HepG2 (cell line): ENCODE results near the gene JPH4. TPM values are rescaled to one million over a fixed set of nuclear protein-coding genes. Genes with fewer than 3 reads are reported as not detected.

ENCODE experiments used
- ATAC-seq: fragments of 200-7000 bp; cut with Tn5 transposase; 3 replicates; pipeline ENCODE4 v1.9.1; 2020; ENCODE audit warnings: mild to moderate bottlenecking, moderate library complexity
- BruUV-seq: library from RNA; stranded (reverse); fragments of 400-500 nt; replicated peaks from 2 replicates; lab custom pipeline; 2021; lab: Mats Ljungman, UMichigan
- CTCF ChIA-PET: fragments of 300-600 bp; formaldehyde crosslinking; extraction: SDS; loops from one replicate; lab custom pipeline; 2021; ENCODE audit warnings: low total read pairs, inconsistent platforms, low intra/inter-chr PET ratio; lab: Yijun Ruan, JAX
- POLR2A ChIA-PET: fragments of 350-600 bp; sonication (Branson Sonifier 250); formaldehyde crosslinking; loops from one replicate; lab custom pipeline; 2020; ENCODE audit warnings: antibody characterized with exemption, inconsistent platforms; lab: Yijun Ruan, JAX
- DNase-seq: peaks from one replicate; pipeline ENCODE4 v3.0.0-alpha.2; 2015; ENCODE audit warnings: low spot score
- FAIRE-seq: peaks from 3 replicates; lab custom pipeline; 2011; peaks lifted over from hg19 to GRCh38; lab: Jason Lieb, UNC
- H2AFZ ChIP-seq: one replicate; pipeline ENCODE4 v1.6.1; 2011; ENCODE audit warnings: low read length, inconsistent platforms
- H3K27ac ChIP-seq: fragments of 300-600 bp; 3 replicates; pipeline ENCODE4 v1.8.0; 2011; ENCODE audit warnings: mixed run types, mild to moderate bottlenecking, mixed read lengths, low read length, inconsistent platforms; ENCODE audit not compliant: insufficient read depth; ENCODE audit errors: extremely low read length
- H3K27me3 ChIP-seq, 2 experiments: fragments of 200-600 bp in 1 of 2; 2 replicates in 1 of 2; 3 replicates in 1 of 2; pipeline versions ENCODE4 v1.6.0 to v1.8.0; 2011; ENCODE audit warnings: low read length in 2 of 2, mild to moderate bottlenecking in 2 of 2, moderate library complexity in 2 of 2, inconsistent platforms in 1 of 2; ENCODE audit not compliant: insufficient read depth in 2 of 2, control insufficient read depth in 1 of 2
- H3K36me3 ChIP-seq, 2 experiments: fragments of 200-600 bp in 1 of 2; replicated peaks in 1 of 2; 2 replicates in 1 of 2; 3 replicates in 1 of 2; pipeline versions ENCODE4 v1.5.1 to v1.8.0; 2011; ENCODE audit warnings: low read length in 2 of 2, inconsistent platforms in 1 of 2; ENCODE audit not compliant: insufficient read depth in 2 of 2, control insufficient read depth in 1 of 2
- H3K4me1 ChIP-seq: 2 replicates; pipeline ENCODE4 v1.5.1; 2012; ENCODE audit warnings: low read length, inconsistent platforms; ENCODE audit not compliant: insufficient read depth
- H3K4me2 ChIP-seq: 2 replicates; pipeline ENCODE4 v1.6.0; 2011; ENCODE audit warnings: low read depth, low read length, inconsistent platforms
- H3K4me3 ChIP-seq, 3 experiments: fragments of 200-600 bp in 1 of 3; sonication (generic), shearing (Covaris generic) in 1 of 3; replicated peaks in 1 of 3; 2 replicates each; pipeline ENCODE4 v1.5.1; 2011 to 2016; ENCODE audit warnings: low read length in 3 of 3, inconsistent platforms in 2 of 3, low read depth in 2 of 3, mild to moderate bottlenecking in 2 of 3, control low read depth in 1 of 3, mixed read lengths in 1 of 3; ENCODE audit not compliant: insufficient read depth in 1 of 3
- H3K79me2 ChIP-seq: one replicate; pipeline ENCODE4 v1.6.1; 2011; ENCODE audit warnings: low read length, inconsistent platforms; ENCODE audit not compliant: insufficient read depth
- H3K9ac ChIP-seq: 2 replicates; pipeline ENCODE4 v1.6.0; 2011; ENCODE audit warnings: mild to moderate bottlenecking, low read depth, low read length, inconsistent platforms; ENCODE audit not compliant: insufficient read depth
- H3K9me3 ChIP-seq: 2 replicates; pipeline ENCODE4 v1.5.1; 2012; ENCODE audit warnings: mild to moderate bottlenecking, low read length
- H4K20me1 ChIP-seq: 2 replicates; pipeline ENCODE4 v1.6.0; 2011; ENCODE audit warnings: inconsistent platforms, mild to moderate bottlenecking, low read length, moderate library complexity; ENCODE audit not compliant: insufficient read depth
- ARNT2 ChIP-seq: sonication (generic); formaldehyde crosslinking; IDR thresholded peaks from 2 replicates; pipeline ENCODE4 v1.8.0; 2022; ENCODE audit warnings: mild to moderate bottlenecking, low read depth, missing genetic modification reagents, moderate library complexity
- BORCS8-MEF2B ChIP-seq: sonication (generic); formaldehyde crosslinking; IDR thresholded peaks from 2 replicates; pipeline ENCODE4 v1.8.0; 2022; ENCODE audit warnings: mild to moderate bottlenecking, missing genetic modification reagents
- CBX5 ChIP-seq: sonication (generic); formaldehyde crosslinking; IDR thresholded peaks from 2 replicates; pipeline ENCODE4 v1.4.0; 2020; ENCODE audit warnings: missing genetic modification reagents, borderline replicate concordance
- DMAP1 ChIP-seq: IDR thresholded peaks from 2 replicates; pipeline ENCODE4 v1.6.1; 2016
- EHMT2 ChIP-seq: fragments of 200-600 bp; sonication (generic); IDR thresholded peaks from 2 replicates; pipeline ENCODE4 v1.7.0; 2017; ENCODE audit warnings: antibody characterized with exemption, low read depth, low read length, borderline replicate concordance
- FIP1L1 ChIP-seq: fragments of 200-400 bp; formaldehyde crosslinking; IDR thresholded peaks from 2 replicates; pipeline ENCODE4 v1.6.1; 2018; ENCODE audit warnings: low read depth, mild to moderate bottlenecking, low read length, moderate library complexity, borderline replicate concordance; ENCODE audit not compliant: insufficient read depth
- FOXA1 ChIP-seq, 2 experiments: fragments of 450-650 bp in 1 of 2; sonication (generic) in 1 of 2; formaldehyde crosslinking in 1 of 2; IDR thresholded peaks; 2 replicates each; pipeline versions ENCODE4 v1.4.0 to v1.6.1; 2016 to 2020; ENCODE audit warnings: missing genetic modification reagents in 1 of 2
- FOXA3 ChIP-seq: IDR thresholded peaks from 2 replicates; pipeline ENCODE4 v1.6.1; 2016; ENCODE audit warnings: missing genetic modification reagents, missing compliant biosample characterization
- FOXO1 ChIP-seq: sonication (generic); formaldehyde crosslinking; IDR thresholded peaks from 2 replicates; pipeline ENCODE4 v1.4.0; 2020; ENCODE audit warnings: missing genetic modification reagents
- HDAC2 ChIP-seq: sonication (generic); formaldehyde crosslinking; IDR thresholded peaks from 2 replicates; pipeline ENCODE4 v1.4.0; 2020; ENCODE audit warnings: missing genetic modification reagents
- IRX3 ChIP-seq: sonication (generic); formaldehyde crosslinking; IDR thresholded peaks from 2 replicates; pipeline ENCODE4 v1.8.1; 2023; ENCODE audit warnings: mild to moderate bottlenecking, low read depth, missing genetic modification reagents, borderline replicate concordance
- PHF21A ChIP-seq: sonication (generic); formaldehyde crosslinking; IDR thresholded peaks from 2 replicates; pipeline ENCODE4 v1.5.0; 2020; ENCODE audit warnings: mild to moderate bottlenecking, missing genetic modification reagents
- SALL1 ChIP-seq: sonication (generic); formaldehyde crosslinking; IDR thresholded peaks from 2 replicates; pipeline ENCODE4 v1.8.0; 2022; ENCODE audit warnings: mild to moderate bottlenecking, missing genetic modification reagents
- SRSF9 ChIP-seq: fragments of 200-400 bp; formaldehyde crosslinking; IDR thresholded peaks from 2 replicates; pipeline ENCODE4 v1.6.1; 2018; ENCODE audit warnings: borderline replicate concordance, mild to moderate bottlenecking, low read depth, low read length; ENCODE audit not compliant: insufficient read depth, poor library complexity, severe bottlenecking
- ZBTB1 ChIP-seq: sonication (generic); formaldehyde crosslinking; IDR thresholded peaks from 2 replicates; pipeline ENCODE4 v1.4.0; 2020; ENCODE audit warnings: missing genetic modification reagents, borderline replicate concordance
- ZBTB38 ChIP-seq: sonication (generic); formaldehyde crosslinking; IDR thresholded peaks from 2 replicates; pipeline ENCODE4 v1.5.1; 2020; ENCODE audit warnings: mild to moderate bottlenecking, missing genetic modification reagents
- ZNF282 ChIP-seq: fragments of 450-650 bp; IDR thresholded peaks from 2 replicates; pipeline ENCODE4 v1.6.1; 2018; ENCODE audit not compliant: partially characterized antibody
- ZNF354B ChIP-seq: sonication (generic); formaldehyde crosslinking; IDR thresholded peaks from 2 replicates; pipeline ENCODE4 v1.8.0; 2022; ENCODE audit warnings: mild to moderate bottlenecking, missing genetic modification reagents
- WGBS: methylation state at CpG from one replicate; pipeline ENCODE4 v1.1.6; 2017; ENCODE audit warnings: low lambda C conversion rate; 5-methylcytosine and 5-hydroxymethylcytosine counted together
- in situ Hi-C: cut with HindIII; loops from 2 replicates; pipeline ENCODE4 v1.10.0; 2017; ENCODE audit warnings: low pct_unique_long_range_greater_than_20kb; ENCODE audit not compliant: extremely low pct_ligation_motif_present
- intact Hi-C: fragments of 100-400 bp; cut with micrococcal nuclease; formaldehyde crosslinking; loops from one replicate; pipeline ENCODE4 v1.10.0; 2022; ENCODE audit not compliant: unreplicated experiment
- polyA plus RNA-seq, 8 experiments: library from polyadenylated mRNA; depleted of rRNA in 3 of 8; stranded (reverse) in 7 of 8; unstranded in 1 of 8; fragments of >200 nt; fragmentation: Illumina TruSeq in 4 of 8; extraction: Trizol in 4 of 8; gene quantifications; 2 replicates each; pipeline versions ENCODE4 v1.2.1 to v1.2.3, GENCODE V29; 2011 to 2016; ENCODE audit warnings: low read depth in 4 of 8, missing spikeins in 1 of 8, mixed read lengths in 1 of 8; ENCODE audit not compliant: insufficient read depth in 1 of 8
- total RNA-seq, 5 experiments: library from RNA; depleted of rRNA; stranded (reverse); fragments of >200 nt; fragmentation: Illumina TruSeq; extraction: Trizol; gene quantifications; 2 replicates each; pipeline ENCODE4 v1.2.3, GENCODE V29; 2016; ENCODE audit warnings: low read depth in 1 of 5
- TF ChIP-seq, protein P1 (sequence below): sonication (generic); formaldehyde crosslinking; IDR thresholded peaks from 2 replicates; pipeline ENCODE4 v1.8.1; 2023; ENCODE audit warnings: mild to moderate bottlenecking, missing genetic modification reagents
- TF ChIP-seq, protein P2 (sequence below): sonication (generic); formaldehyde crosslinking; IDR thresholded peaks from 2 replicates; pipeline ENCODE4 v1.8.0; 2022; ENCODE audit warnings: missing genetic modification reagents, mild to moderate bottlenecking, inconsistent platforms, borderline replicate concordance

The JPH4 gene
- total and polyA plus RNA-seq, 2 of the 13 experiments (the other 11 are each of a cell fraction or from before 2014, with no cell fraction given) = 0.08 to 0.22 TPM

DNA sequence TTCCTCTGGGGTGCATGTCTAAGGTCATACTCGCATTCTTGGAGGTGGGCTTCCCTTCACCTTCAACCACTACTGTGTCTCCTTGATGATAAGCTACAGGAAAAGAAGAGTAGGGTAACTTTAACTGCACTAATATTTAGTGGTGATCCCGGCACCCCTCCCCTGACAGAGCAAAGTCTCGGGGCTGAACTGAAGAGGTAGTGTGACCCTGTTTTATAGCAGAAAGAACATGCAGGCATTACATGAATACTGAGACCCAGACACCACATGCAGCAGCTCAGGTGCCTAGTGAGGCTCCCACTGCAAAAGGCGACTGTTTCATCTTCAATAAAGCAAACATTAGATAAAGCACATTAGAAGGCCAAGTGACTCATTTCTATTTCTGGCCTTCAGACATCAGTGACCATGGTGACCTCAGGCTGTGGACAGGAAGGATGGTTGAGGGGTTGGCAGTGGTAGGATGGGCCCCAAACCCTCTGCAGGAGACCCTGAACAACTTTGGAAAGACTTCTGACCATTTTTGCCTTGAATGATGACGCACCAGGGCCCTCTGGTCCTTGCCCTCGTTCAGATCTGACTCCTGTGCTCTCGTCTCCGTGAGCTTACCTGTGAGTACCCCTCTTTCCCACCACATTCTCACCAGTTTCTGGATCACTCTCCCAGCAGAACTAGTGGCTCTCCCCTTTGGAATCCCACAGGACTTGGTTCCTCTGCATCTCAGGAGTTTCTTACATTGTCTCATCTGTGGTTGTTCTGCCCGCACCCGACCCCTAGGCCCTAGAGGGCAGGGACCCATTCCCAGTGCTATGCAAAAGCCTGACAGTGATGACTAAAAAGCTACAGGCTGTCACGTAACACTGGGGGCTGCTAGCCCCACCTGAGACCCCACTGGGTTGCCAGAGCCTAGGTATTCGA, 23.8 kb upstream of the JPH4 start (continued):
- no peak for TF ChIP-seq SRSF9
- peak; percentile 93 for TF ChIP-seq FOXA3 (CRISPR knock-in tag)

DNA sequence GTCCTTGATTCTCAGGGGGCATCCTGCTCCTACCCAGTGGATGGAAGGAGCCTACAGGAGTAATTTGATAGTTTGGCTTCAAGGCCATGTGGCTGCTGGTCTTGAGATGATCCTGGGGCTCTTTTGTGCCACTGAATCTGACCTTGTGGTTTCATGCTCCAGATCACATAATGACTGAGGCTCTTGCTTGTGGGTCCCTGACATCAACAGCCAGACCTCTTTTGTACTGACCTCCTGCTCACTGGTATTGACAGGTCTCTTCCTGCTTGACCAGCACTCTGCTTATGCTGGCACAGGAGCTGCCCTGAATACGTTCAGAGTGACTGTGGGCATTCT, 23.2 kb upstream of the JPH4 start:
- no peak overlapping the region for H2AFZ ChIP-seq
- 50% methylated on average over 1 of the region's 1 CpG for WGBS
- H3K27ac ChIP-seq = peak overlapping the region; percentile 61
- ATAC-seq (peak; percentile 61), FAIRE-seq (no peak), DNase-seq (peak; percentile 66)
- peak overlapping the region; percentile 49 for H3K9ac ChIP-seq
- CTCF ChIA-PET = no interaction called here
- BruUV-seq = no TSS peak
- H3K27me3 ChIP-seq = no peaks in the 10 kb centered on the region
- in situ Hi-C loops (no loop called here), intact Hi-C loops (loop anchor here (1.0 kb wide), 1 partner anchor 8 kb away; no protein-coding TSS in a partner anchor)
- H3K79me2 ChIP-seq = no peaks in the 10 kb centered on the region
- H3K4me3 ChIP-seq = 0 out of 6 replicates have a peak overlapping the region, but pooled peaks of 1 of the 3 experiments have one; percentile 2
- H3K9me3 ChIP-seq = peaks cover 8% of the 10 kb centered on the region; the same call in 1 of the 2 replicates
- H3K4me1 ChIP-seq = peaks cover 64% of the 10 kb centered on the region
- H3K4me2 ChIP-seq = peak overlapping the region; percentile 51
- H4K20me1 ChIP-seq = no peaks in the 10 kb centered on the region
- POLR2A ChIA-PET = interaction anchor here (0.7 to 10.5 kb wide), 16 partner anchors 9 to 507 kb away, joined by 3 to 267 read pairs (median 4); partner anchors contain the start of genes ACIN1, AP1G2, C14orf119 and DHRS2
- H3K36me3 ChIP-seq = no peaks in the 10 kb centered on the region
- TF ChIP-seq SALL1 = no peak
- no peak for TF ChIP-seq EHMT2
- peak; percentile 2; the same call in 1 of the 2 replicates for TF ChIP-seq PHF21A (CRISPR knock-in tag)
- TF ChIP-seq, protein P1, sequence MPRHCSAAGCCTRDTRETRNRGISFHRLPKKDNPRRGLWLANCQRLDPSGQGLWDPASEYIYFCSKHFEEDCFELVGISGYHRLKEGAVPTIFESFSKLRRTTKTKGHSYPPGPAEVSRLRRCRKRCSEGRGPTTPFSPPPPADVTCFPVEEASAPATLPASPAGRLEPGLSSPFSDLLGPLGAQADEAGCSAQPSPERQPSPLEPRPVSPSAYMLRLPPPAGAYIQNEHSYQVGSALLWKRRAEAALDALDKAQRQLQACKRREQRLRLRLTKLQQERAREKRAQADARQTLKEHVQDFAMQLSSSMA (CRISPR knock-in tag) = peak; percentile 57; the same call in 1 of the 2 replicates
- TF ChIP-seq DMAP1 = 0 out of 2 replicates have a peak, but pooled peaks have one; percentile 15
- 0 out of 2 replicates have a peak, but pooled peaks have one; percentile 7 for TF ChIP-seq FOXO1 (CRISPR knock-in tag)
- no peak for TF ChIP-seq IRX3
- peak; percentile 81; the same call in 1 of the 2 replicates for TF ChIP-seq ZNF354B (CRISPR knock-in tag)
- TF ChIP-seq ZBTB1 (CRISPR knock-in tag) = no peak
- 0 out of 2 replicates have a peak, but pooled peaks have one; percentile 10 for TF ChIP-seq CBX5
- TF ChIP-seq ZNF282 = no peak
- TF ChIP-seq BORCS8-MEF2B = 0 out of 2 replicates have a peak, but pooled peaks have one; percentile 76
- no peak for TF ChIP-seq HDAC2 (CRISPR knock-in tag)
- TF ChIP-seq FOXA1 (IDR thresholded peaks at IDR 0.05) = no peak
- peak; percentile 45; the same call in 1 of the 2 replicates for TF ChIP-seq FOXA1 (CRISPR knock-in tag; IDR thresholded peaks at IDR 0.05)
- TF ChIP-seq, protein P2, sequence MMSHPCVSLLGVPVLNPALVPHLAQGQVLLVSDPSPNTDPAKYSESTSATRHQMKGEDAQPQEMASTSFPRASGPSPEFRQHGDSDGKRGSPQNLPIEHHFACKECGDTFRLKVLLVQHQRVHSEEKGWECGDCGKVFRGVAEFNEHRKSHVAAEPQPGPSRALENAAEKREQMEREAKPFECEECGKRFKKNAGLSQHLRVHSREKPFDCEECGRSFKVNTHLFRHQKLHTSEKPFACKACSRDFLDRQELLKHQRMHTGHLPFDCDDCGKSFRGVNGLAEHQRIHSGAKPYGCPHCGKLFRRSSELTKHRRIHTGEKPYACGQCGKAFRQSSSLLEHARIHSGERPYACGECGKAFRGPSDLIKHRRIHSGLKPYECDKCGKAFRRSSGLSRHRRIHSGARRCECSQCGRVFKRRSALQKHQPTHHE = 0 out of 2 replicates have a peak, but pooled peaks have one; percentile 18
- 0 out of 2 replicates have a peak, but pooled peaks have one; percentile 30 for TF ChIP-seq ZBTB38
- TF ChIP-seq ARNT2 (CRISPR knock-in tag) = peak; percentile 9; the same call in 1 of the 2 replicates
- no peak for TF ChIP-seq FIP1L1
